Gastrocnemius medialis (tissue), 4 donors: ENCODE results near the gene SLC17A1.

ENCODE experiments used
- CTCF ChIP-seq, 5 experiments: fragments of 450-650 bp in 3 of 5; fragments of 200-600 bp in 2 of 5; sonication (generic) in 2 of 5; IDR thresholded peaks in 4 of 5; conservative IDR thresholded peaks in 1 of 5; 1 replicate in 4 of 5; 2 replicates in 1 of 5; pipeline ENCODE4 v1.5.1; 2016 to 2019; ENCODE audit warnings: antibody characterized with exemption in 5 of 5, mild to moderate bottlenecking in 3 of 5, moderate library complexity in 3 of 5
- POLR2A ChIP-seq, 2 donors: fragments of 450-650 bp; IDR thresholded peaks; one replicate each; pipeline ENCODE4 v1.6.1; 2017; ENCODE audit warnings: antibody characterized with exemption in 2 of 2, mild to moderate bottlenecking in 2 of 2, moderate library complexity in 2 of 2

- TF ChIP-seq CTCF (IDR thresholded peaks at IDR 0.05 in 4 of 5, conservative IDR thresholded peaks at IDR 0.05 in 1 of 5) (no peak), POLR2A (IDR thresholded peaks at IDR 0.05) (no peak)
Observed at GRCh38 chr6:25821341-25821740, 10.5 kb downstream of the SLC17A1 start.
